Ectodermal cell (in vitro differentiated cells): ENCODE data around the gene LNPK. TPM values are rescaled to one million over a fixed set of nuclear protein-coding genes. Genes with fewer than 3 reads are reported as not detected.
A peak's percentile ranks its signal among the peaks of the same experiment; 100 is the strongest.

Source experiments
- H3K27ac ChIP-seq: 2 replicates; pipeline ENCODE4 v1.7.0; 2013; ENCODE audit warnings: mild to moderate bottlenecking, low read depth, low read length; ENCODE audit not compliant: insufficient read depth, poor library complexity, severe bottlenecking
- H3K27me3 ChIP-seq: 2 replicates; pipeline ENCODE4 v1.7.0; 2013; ENCODE audit warnings: mild to moderate bottlenecking, low read length; ENCODE audit not compliant: insufficient read depth, control insufficient read depth, poor library complexity, severe bottlenecking
- H3K36me3 ChIP-seq: one replicate; pipeline ENCODE4 v1.7.0; 2013; ENCODE audit warnings: low read length; ENCODE audit not compliant: control insufficient read depth, insufficient read depth
- H3K4me1 ChIP-seq: one replicate; pipeline ENCODE4 v1.7.0; 2013; ENCODE audit warnings: low read length; ENCODE audit not compliant: control insufficient read depth, insufficient read depth
- H3K4me3 ChIP-seq: 2 replicates; pipeline ENCODE4 v1.7.0; 2013; ENCODE audit warnings: low read depth, low read length, control low read depth; ENCODE audit not compliant: insufficient read depth
- H3K9me3 ChIP-seq: 2 replicates; pipeline ENCODE4 v1.7.0; 2013; ENCODE audit warnings: mild to moderate bottlenecking, low read length, moderate library complexity; ENCODE audit not compliant: control insufficient read depth
- WGBS, 2 experiments: methylation state at CpG; one replicate each; pipeline ENCODE4 v1.1.7; 2013; ENCODE audit warnings: missing lambda C conversion rate in 2 of 2; 5-methylcytosine and 5-hydroxymethylcytosine counted together
- polyA plus RNA-seq, 4 experiments: library from polyadenylated mRNA; stranded (reverse); fragments of 50-300 nt; gene quantifications; one replicate each; pipeline ENCODE4 v1.2.3, GENCODE V29; 2013

Gene LNPK, protein sequence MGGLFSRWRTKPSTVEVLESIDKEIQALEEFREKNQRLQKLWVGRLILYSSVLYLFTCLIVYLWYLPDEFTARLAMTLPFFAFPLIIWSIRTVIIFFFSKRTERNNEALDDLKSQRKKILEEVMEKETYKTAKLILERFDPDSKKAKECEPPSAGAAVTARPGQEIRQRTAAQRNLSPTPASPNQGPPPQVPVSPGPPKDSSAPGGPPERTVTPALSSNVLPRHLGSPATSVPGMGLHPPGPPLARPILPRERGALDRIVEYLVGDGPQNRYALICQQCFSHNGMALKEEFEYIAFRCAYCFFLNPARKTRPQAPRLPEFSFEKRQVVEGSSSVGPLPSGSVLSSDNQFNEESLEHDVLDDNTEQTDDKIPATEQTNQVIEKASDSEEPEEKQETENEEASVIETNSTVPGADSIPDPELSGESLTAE
- 16.0 TPM for polyA plus RNA-seq (2013, experiment 1 of 4)
- polyA plus RNA-seq (2013, experiment 2 of 4): 17.7 TPM
- polyA plus RNA-seq (2013, experiment 3 of 4): 13.8 TPM
- polyA plus RNA-seq (2013, experiment 4 of 4): 16.6 TPM

- H3K9me3 ChIP-seq: no peaks in the 10 kb centered on the region
- H3K27me3 ChIP-seq: peaks cover 11% of the 10 kb centered on the region
- no peaks in the 10 kb centered on the region for H3K36me3 ChIP-seq
- peaks cover 3% of the 10 kb centered on the region for H3K4me1 ChIP-seq
- 1% methylated on average over 52 to 57 of the region's 57 CpGs for WGBS, 2 experiments
- H3K27ac ChIP-seq: peak within 1 kb of the TSS; percentile 64
- peak within 1 kb of the TSS; percentile 78 for H3K4me3 ChIP-seq
Observed at GRCh38 chr2:176001916-176002687, at the start of gene LNPK. Gene LNPK, minus strand, starts transcription at chr2:176002267. Its CDS starts 6,683 bp downstream, at chr2:175995584.

- no peaks in the 10 kb centered on the region for H3K27me3 ChIP-seq
- H3K9me3 ChIP-seq: no peaks in the 10 kb centered on the region
- no peak overlapping the region for H3K4me3 ChIP-seq
- WGBS, 2 experiments: 84% methylated on average over 3 of the region's 3 CpGs
- no peaks in the 10 kb centered on the region for H3K4me1 ChIP-seq
- H3K36me3 ChIP-seq: no peaks in the 10 kb centered on the region
- no peak overlapping the region for H3K27ac ChIP-seq
Observed at GRCh38 chr2:176039375-176039774, 37.3 kb upstream of the LNPK start.

DNA sequence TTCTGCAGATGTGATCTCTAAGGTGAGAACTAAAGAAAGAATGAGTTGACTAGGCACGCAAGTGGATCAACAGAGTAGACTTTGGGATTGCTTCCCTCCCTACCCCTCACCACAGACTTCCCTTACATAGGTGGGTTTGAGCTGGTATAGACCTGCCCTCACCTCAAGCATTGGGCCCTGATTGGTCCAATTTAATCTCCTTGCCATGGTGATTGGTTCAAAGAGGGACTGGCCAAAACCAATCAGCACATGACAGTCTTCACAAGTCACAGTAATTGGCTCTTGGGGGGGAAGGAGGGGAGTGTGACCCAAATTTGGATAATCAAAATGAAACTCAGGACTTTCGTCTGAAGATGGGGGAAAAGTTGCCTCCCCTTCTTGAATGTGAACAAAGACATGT is 36.6 kb upstream of the LNPK start:
- WGBS, 2 experiments: 88 to 95% methylated on average over 1 to 2 of the region's 2 CpGs
- Histone ChIP-seq H3K4me3 (no peak overlapping the region), H3K9me3 (no peaks in the 10 kb centered on the region), H3K27me3 (no peaks in the 10 kb centered on the region), H3K36me3 (no peaks in the 10 kb centered on the region), H3K27ac (no peak overlapping the region), H3K4me1 (no peaks in the 10 kb centered on the region)

DNA sequence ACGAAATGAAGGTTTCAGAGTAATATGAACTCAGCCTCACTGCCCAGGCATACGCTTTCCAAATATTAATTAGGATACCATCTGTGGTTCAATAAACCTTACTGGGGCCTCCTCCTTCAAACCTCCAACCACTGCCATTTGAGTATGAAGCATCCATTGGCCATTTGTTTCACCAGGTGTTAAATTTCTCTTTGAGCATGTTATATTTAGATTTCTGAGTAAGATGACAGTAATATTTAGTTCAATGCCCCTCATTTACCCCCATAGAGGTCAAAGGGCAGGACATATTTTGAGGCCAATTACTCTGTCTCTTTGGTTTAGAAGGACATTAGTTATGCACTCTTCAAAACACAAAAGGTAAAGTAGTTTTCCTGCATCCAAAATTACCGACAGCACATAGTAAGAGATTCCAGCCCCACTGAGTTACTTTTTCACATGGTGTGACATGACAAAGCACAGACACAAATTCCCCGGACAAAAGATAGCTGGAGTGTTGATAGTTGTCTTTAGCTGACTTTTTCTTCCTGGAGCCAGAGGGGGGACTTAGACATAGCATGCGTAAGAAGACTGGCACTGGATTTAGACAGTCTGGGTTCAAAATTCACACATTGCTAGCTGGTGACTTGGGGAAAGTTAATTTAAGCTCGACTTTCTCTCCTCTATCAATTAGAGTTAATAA is 33.1 kb upstream of the LNPK start:
- Histone ChIP-seq H3K9me3 (no peaks in the 10 kb centered on the region), H3K4me1 (no peaks in the 10 kb centered on the region), H3K27me3 (no peaks in the 10 kb centered on the region), H3K4me3 (no peak overlapping the region), H3K27ac (no peak overlapping the region), H3K36me3 (no peaks in the 10 kb centered on the region)
- 87 to 88% methylated on average over 6 of the region's 6 CpGs for WGBS, 2 experiments

- Histone ChIP-seq H3K27ac (no peak overlapping the region), H3K27me3 (no peaks in the 10 kb centered on the region), H3K9me3 (no peaks in the 10 kb centered on the region), H3K4me3 (no peak overlapping the region), H3K36me3 (no peaks in the 10 kb centered on the region), H3K4me1 (no peaks in the 10 kb centered on the region)
- 83% methylated on average over 2 of the region's 2 CpGs; no CpG with 5 or more reads in 1 of the 2 experiments for WGBS, 2 experiments
Observed at GRCh38 chr2:176027806-176028205, 25.7 kb upstream of the LNPK start.

- Histone ChIP-seq H3K36me3 (no peaks in the 10 kb centered on the region), H3K27ac (no peak overlapping the region), H3K4me1 (no peaks in the 10 kb centered on the region), H3K4me3 (no peak overlapping the region), H3K9me3 (no peaks in the 10 kb centered on the region), H3K27me3 (no peaks in the 10 kb centered on the region)
- 89 to 94% methylated on average over 4 of the region's 4 CpGs for WGBS, 2 experiments
Observed at GRCh38 chr2:176025932-176026331, 23.9 kb upstream of the LNPK start.

DNA sequence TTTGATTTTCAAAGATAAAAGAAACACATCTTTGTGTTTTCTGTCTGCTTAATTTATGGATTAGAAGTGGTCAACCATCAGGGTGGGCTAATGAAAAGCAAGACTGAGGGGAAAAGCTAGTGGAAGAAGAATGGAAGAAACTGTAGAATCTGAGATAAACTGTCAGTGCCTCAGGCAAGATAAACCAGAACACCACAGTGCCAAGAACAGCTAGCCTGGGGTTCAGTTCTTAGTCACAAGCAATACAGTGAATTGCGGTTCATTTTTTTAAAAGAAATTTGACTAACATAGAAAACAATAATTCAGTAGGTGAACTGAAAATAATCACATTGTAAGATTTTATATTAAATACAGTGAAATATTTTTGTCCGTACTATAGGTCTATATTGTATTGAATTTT is 22.0 kb upstream of the LNPK start:
- Histone ChIP-seq H3K36me3 (no peaks in the 10 kb centered on the region), H3K4me3 (no peak overlapping the region), H3K4me1 (no peaks in the 10 kb centered on the region), H3K9me3 (no peaks in the 10 kb centered on the region), H3K27me3 (no peaks in the 10 kb centered on the region), H3K27ac (no peak overlapping the region)
- WGBS, 2 experiments: 80% methylated on average over 1 of the region's 2 CpGs; no CpG with 5 or more reads in 1 of the 2 experiments

DNA sequence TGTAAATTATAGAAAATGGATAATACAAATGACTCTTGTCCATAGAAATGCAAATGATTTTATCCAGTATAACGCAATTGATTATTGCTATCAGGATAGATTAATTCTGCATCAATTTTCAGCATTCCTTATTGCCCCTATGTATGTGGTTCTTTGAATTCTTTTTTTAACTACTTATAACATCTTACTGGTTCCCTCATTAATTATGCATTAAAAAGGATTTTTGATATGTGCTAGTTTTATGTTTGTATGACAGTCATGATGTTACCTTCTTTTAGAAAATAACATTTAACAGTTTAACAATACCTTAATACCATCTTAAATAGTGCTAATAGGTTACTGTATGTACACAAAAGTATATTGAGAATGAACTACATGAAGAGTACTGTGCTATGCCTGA is 20.0 kb upstream of the LNPK start:
- Histone ChIP-seq H3K36me3 (no peaks in the 10 kb centered on the region), H3K27ac (no peak overlapping the region)
- 100% methylated on average over 1 of the region's 1 CpG for WGBS, 2 experiments

DNA sequence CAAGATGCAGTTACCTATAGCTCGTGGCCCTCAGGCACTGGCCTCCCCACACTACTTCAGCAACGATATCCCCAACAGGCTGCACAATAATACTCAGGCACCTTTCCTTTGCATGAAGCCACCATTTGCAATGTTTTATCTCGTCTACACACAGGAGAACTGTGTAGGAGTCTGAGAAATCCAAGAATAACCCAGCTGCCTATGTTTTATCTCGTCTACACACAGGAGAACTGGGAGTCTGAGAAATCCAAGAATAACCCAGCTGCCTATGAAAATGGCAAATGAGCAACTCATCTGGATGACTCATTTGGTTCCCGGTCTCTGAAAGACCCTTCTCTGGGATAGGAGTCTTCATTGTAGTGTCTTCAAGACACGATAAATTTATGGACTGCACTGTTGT is 18.3 kb upstream of the LNPK start:
- H3K27ac ChIP-seq: no peak overlapping the region
- H3K36me3 ChIP-seq: no peaks in the 10 kb centered on the region
- H3K27me3 ChIP-seq: no peaks in the 10 kb centered on the region
- H3K4me3 ChIP-seq: no peak overlapping the region
- H3K4me1 ChIP-seq: no peaks in the 10 kb centered on the region
- H3K9me3 ChIP-seq: no peaks in the 10 kb centered on the region
- WGBS, 2 experiments: 94 to 96% methylated on average over 6 of the region's 6 CpGs

More for the DNA sequence above, 20.0 kb upstream of the LNPK start:
- H3K9me3 ChIP-seq: no peaks in the 10 kb centered on the region
- no peaks in the 10 kb centered on the region for H3K4me1 ChIP-seq
- H3K4me3 ChIP-seq: no peak overlapping the region
- H3K27me3 ChIP-seq: no peaks in the 10 kb centered on the region

GRCh38 chr2:176018708-176019107 is 16.6 kb upstream of the LNPK start:
- no peaks in the 10 kb centered on the region for H3K27me3 ChIP-seq
- H3K9me3 ChIP-seq: no peaks in the 10 kb centered on the region
- H3K4me3 ChIP-seq: no peak overlapping the region
- no peaks in the 10 kb centered on the region for H3K4me1 ChIP-seq
- no peak overlapping the region for H3K27ac ChIP-seq
- H3K36me3 ChIP-seq: no peaks in the 10 kb centered on the region
- 100% methylated on average over 1 of the region's 1 CpG for WGBS, 2 experiments
